Measurements from ENCODE around the gene TNNT2.

- TF ChIP-seq, protein P1, sequence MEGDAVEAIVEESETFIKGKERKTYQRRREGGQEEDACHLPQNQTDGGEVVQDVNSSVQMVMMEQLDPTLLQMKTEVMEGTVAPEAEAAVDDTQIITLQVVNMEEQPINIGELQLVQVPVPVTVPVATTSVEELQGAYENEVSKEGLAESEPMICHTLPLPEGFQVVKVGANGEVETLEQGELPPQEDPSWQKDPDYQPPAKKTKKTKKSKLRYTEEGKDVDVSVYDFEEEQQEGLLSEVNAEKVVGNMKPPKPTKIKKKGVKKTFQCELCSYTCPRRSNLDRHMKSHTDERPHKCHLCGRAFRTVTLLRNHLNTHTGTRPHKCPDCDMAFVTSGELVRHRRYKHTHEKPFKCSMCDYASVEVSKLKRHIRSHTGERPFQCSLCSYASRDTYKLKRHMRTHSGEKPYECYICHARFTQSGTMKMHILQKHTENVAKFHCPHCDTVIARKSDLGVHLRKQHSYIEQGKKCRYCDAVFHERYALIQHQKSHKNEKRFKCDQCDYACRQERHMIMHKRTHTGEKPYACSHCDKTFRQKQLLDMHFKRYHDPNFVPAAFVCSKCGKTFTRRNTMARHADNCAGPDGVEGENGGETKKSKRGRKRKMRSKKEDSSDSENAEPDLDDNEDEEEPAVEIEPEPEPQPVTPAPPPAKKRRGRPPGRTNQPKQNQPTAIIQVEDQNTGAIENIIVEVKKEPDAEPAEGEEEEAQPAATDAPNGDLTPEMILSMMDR (IDR thresholded peaks at IDR 0.05; ENCODE audit: low read length), result no peak
- no peak for TF ChIP-seq EZH2 (optimal IDR thresholded peaks at IDR 0.05; ENCODE audit: low read depth, low read length)
- no peak for TF ChIP-seq EZH2phosphoT487 (IDR thresholded peaks at IDR 0.05; ENCODE audit: low read length)
Observed at GRCh38 chr1:201405484-201405831, 28.0 kb upstream of the TNNT2 start.
